HepG2 (cell line): ENCODE data around the gene INF2. TPM values are rescaled to one million over a fixed set of nuclear protein-coding genes. Genes with fewer than 3 reads are reported as not detected.

Experiments
- CEBPG ChIP-seq: IDR thresholded peaks from 2 replicates; pipeline ENCODE4 v1.6.1; 2016
- CHD4 ChIP-seq: fragments of 200-600 bp; sonication (generic); IDR thresholded peaks from 2 replicates; pipeline ENCODE4 v1.7.0; 2017; ENCODE audit warnings: mild to moderate bottlenecking, low read length, borderline replicate concordance
- EEA1 ChIP-seq: sonication (generic); formaldehyde crosslinking; IDR thresholded peaks from 2 replicates; pipeline ENCODE4 v1.5.1; 2020; ENCODE audit warnings: mild to moderate bottlenecking, missing genetic modification reagents, borderline replicate concordance
- FOXP4 ChIP-seq: sonication (generic); formaldehyde crosslinking; IDR thresholded peaks from 2 replicates; pipeline ENCODE4 v1.4.0; 2020; ENCODE audit warnings: missing genetic modification reagents
- HMG20A ChIP-seq: IDR thresholded peaks from 2 replicates; pipeline ENCODE4 v1.6.1; 2016; ENCODE audit warnings: borderline replicate concordance
- HMGXB3 ChIP-seq: sonication (generic); formaldehyde crosslinking; IDR thresholded peaks from 2 replicates; pipeline ENCODE4 v1.4.0; 2020; ENCODE audit warnings: missing genetic modification reagents, borderline replicate concordance
- KLF13 ChIP-seq: sonication (generic); formaldehyde crosslinking; IDR thresholded peaks from 2 replicates; pipeline ENCODE4 v1.4.0; 2020; ENCODE audit warnings: mild to moderate bottlenecking, missing genetic modification reagents
- SOX13 ChIP-seq, 3 experiments: fragments of 450-650 bp in 1 of 3; sonication (generic) in 1 of 3; formaldehyde crosslinking in 1 of 3; IDR thresholded peaks in 2 of 3; conservative IDR thresholded peaks in 1 of 3; 2 replicates each; pipeline versions ENCODE4 v1.5.0 to v1.6.1; 2016 to 2020; ENCODE audit warnings: antibody characterized with exemption in 1 of 3, mild to moderate bottlenecking in 1 of 3, missing compliant biosample characterization in 1 of 3, missing genetic modification reagents in 1 of 3, moderate library complexity in 1 of 3
- STAT5B ChIP-seq: sonication (generic); formaldehyde crosslinking; IDR thresholded peaks from 2 replicates; pipeline ENCODE4 v1.4.0; 2020; ENCODE audit warnings: missing genetic modification reagents
- THAP9 ChIP-seq: sonication (generic); formaldehyde crosslinking; IDR thresholded peaks from 2 replicates; pipeline ENCODE4; 2020; ENCODE audit warnings: missing genetic modification reagents, mild to moderate bottlenecking, borderline replicate concordance
- ZFY ChIP-seq: sonication (generic); formaldehyde crosslinking; IDR thresholded peaks from 2 replicates; pipeline ENCODE4 v1.4.0; 2020; ENCODE audit warnings: missing genetic modification reagents
- ZIK1 ChIP-seq: sonication (generic); formaldehyde crosslinking; IDR thresholded peaks from 2 replicates; pipeline ENCODE4 v1.5.0; 2020; ENCODE audit warnings: mild to moderate bottlenecking, low read depth, missing genetic modification reagents, borderline replicate concordance
- ZNF160 ChIP-seq: sonication (generic); formaldehyde crosslinking; IDR thresholded peaks from 2 replicates; pipeline ENCODE4 v1.8.0; 2022; ENCODE audit warnings: mild to moderate bottlenecking, inconsistent platforms, missing genetic modification reagents
- ZNF207 ChIP-seq: fragments of 450-650 bp; IDR thresholded peaks from 2 replicates; pipeline ENCODE4 v1.6.1; 2016; ENCODE audit warnings: antibody characterized with exemption, borderline replicate concordance
- ZNF337 ChIP-seq: sonication (generic); formaldehyde crosslinking; IDR thresholded peaks from 2 replicates; pipeline ENCODE4 v1.5.1; 2020; ENCODE audit warnings: missing genetic modification reagents, low read depth, mild to moderate bottlenecking, borderline replicate concordance
- ZNF747 ChIP-seq: sonication (generic); formaldehyde crosslinking; IDR thresholded peaks from 2 replicates; pipeline ENCODE4 v1.8.1; 2023; ENCODE audit warnings: missing genetic modification reagents, mild to moderate bottlenecking, borderline replicate concordance
- ZZZ3 ChIP-seq: sonication (generic); formaldehyde crosslinking; IDR thresholded peaks from 2 replicates; pipeline ENCODE4 v1.4.0; 2020; ENCODE audit warnings: missing genetic modification reagents, mild to moderate bottlenecking, borderline replicate concordance
- polyA plus RNA-seq, 8 experiments: library from polyadenylated mRNA; depleted of rRNA in 3 of 8; stranded (reverse) in 7 of 8; unstranded in 1 of 8; fragments of >200 nt; fragmentation: Illumina TruSeq in 4 of 8; extraction: Trizol in 4 of 8; gene quantifications; 2 replicates each; pipeline versions ENCODE4 v1.2.1 to v1.2.3, GENCODE V29; 2011 to 2016; ENCODE audit warnings: low read depth in 4 of 8, missing spikeins in 1 of 8, mixed read lengths in 1 of 8; ENCODE audit not compliant: insufficient read depth in 1 of 8
- total RNA-seq, 5 experiments: library from RNA; depleted of rRNA; stranded (reverse); fragments of >200 nt; fragmentation: Illumina TruSeq; extraction: Trizol; gene quantifications; 2 replicates each; pipeline ENCODE4 v1.2.3, GENCODE V29; 2016; ENCODE audit warnings: low read depth in 1 of 5

The INF2 gene
- total and polyA plus RNA-seq, 2 of the 13 experiments (the other 11 are each of a cell fraction or from before 2014, with no cell fraction given) = 16.4 to 26.4 TPM

GRCh38 chr14:104688505-104689108, 811 bp upstream of the INF2 start (continued):
- no peak for TF ChIP-seq FOXP4 (CRISPR knock-in tag)
- no peak for TF ChIP-seq ZNF207
- TF ChIP-seq CHD4 = peak; percentile 65; the same call in 1 of the 2 replicates
- TF ChIP-seq ZNF160 (CRISPR knock-in tag) = no peak
- no peak for TF ChIP-seq EEA1
- TF ChIP-seq ZZZ3 (CRISPR knock-in tag) = no peak
- TF ChIP-seq STAT5B (CRISPR knock-in tag) = no peak
- TF ChIP-seq SOX13 (IDR thresholded peaks at IDR 0.05) = no peak
- TF ChIP-seq SOX13 (CRISPR knock-in tag; conservative IDR thresholded peaks at IDR 0.05 in 1 of 2, IDR thresholded peaks at IDR 0.05 in 1 of 2) = no peak
- no peak for TF ChIP-seq ZIK1 (CRISPR knock-in tag)
- TF ChIP-seq ZNF337 (CRISPR knock-in tag) = 0 out of 2 replicates have a peak, but pooled peaks have one; percentile 38
- no peak for TF ChIP-seq KLF13
- TF ChIP-seq CEBPG (CRISPR knock-in tag) = peak; percentile 34
- no peak for TF ChIP-seq ZNF747 (CRISPR knock-in tag)
- no peak for TF ChIP-seq HMGXB3 (CRISPR knock-in tag)
- no peak for TF ChIP-seq THAP9 (CRISPR knock-in tag)
- TF ChIP-seq HMG20A (CRISPR knock-in tag) = no peak
- TF ChIP-seq ZFY (CRISPR knock-in tag) = no peak
